Fibroblast of the conjunctiva (primary cell): ENCODE results near the gene MYRIP.
A peak's percentile ranks its signal among the peaks of the same experiment; 100 is the strongest.
"Not testable (repeated sequence)": the region's sequence is repeated elsewhere in the genome, so short reads cannot be mapped to it uniquely, and the experiment has no call there.

Experiments
- DNase-seq: peaks from one replicate; pipeline ENCODE4 v3.0.0-alpha.2; 2010; ENCODE audit warnings: low read depth

The MYRIP gene

GRCh38 chr3:40042752-40043443, 233.5 kb downstream of the MYRIP start:
- peak; percentile 23 for DNase-seq

- DNase-seq = peak; percentile 76
Observed at GRCh38 chr3:40043444-40043755, 234.0 kb downstream of the MYRIP start.

GRCh38 chr3:40044487-40044886, 235.1 kb downstream of the MYRIP start:
- DNase-seq = peak; percentile 71

- no peak for DNase-seq
Observed at GRCh38 chr3:40045051-40045450, 235.6 kb downstream of the MYRIP start.

- DNase-seq = no peak
Observed at GRCh38 chr3:40046149-40046548, 236.7 kb downstream of the MYRIP start.

- DNase-seq = no peak
Observed at GRCh38 chr3:40047406-40047805, 238.0 kb downstream of the MYRIP start.

GRCh38 chr3:40053663-40054062, 244.3 kb downstream of the MYRIP start:
- no peak for DNase-seq

GRCh38 chr3:40054568-40055222, 245.3 kb downstream of the MYRIP start:
- no peak for DNase-seq

- DNase-seq = no peak
Observed at GRCh38 chr3:40055361-40055760, 246.0 kb downstream of the MYRIP start.

- DNase-seq = no peak
Observed at GRCh38 chr3:40055956-40056355, 246.5 kb downstream of the MYRIP start.

GRCh38 chr3:40057077-40057476, 247.7 kb downstream of the MYRIP start:
- DNase-seq = no peak

GRCh38 chr3:40057786-40058185, 248.4 kb downstream of the MYRIP start:
- DNase-seq = no peak

- DNase-seq = no peak
Observed at GRCh38 chr3:40068636-40069035, 259.2 kb downstream of the MYRIP start.

GRCh38 chr3:40070816-40071215, 261.4 kb downstream of the MYRIP start:
- DNase-seq = no peak

GRCh38 chr3:40071683-40072238, 262.4 kb downstream of the MYRIP start:
- no peak for DNase-seq

- DNase-seq = no peak
Observed at GRCh38 chr3:40073310-40074007, 264.1 kb downstream of the MYRIP start.

GRCh38 chr3:40077139-40077538, 267.7 kb downstream of the MYRIP start:
- DNase-seq = not testable (repeated sequence)

- not testable (repeated sequence) for DNase-seq
Observed at GRCh38 chr3:40077828-40078492, 268.6 kb downstream of the MYRIP start.

GRCh38 chr3:40078590-40078989, 269.2 kb downstream of the MYRIP start:
- DNase-seq = no peak

- peak; percentile 56 for DNase-seq
Observed at GRCh38 chr3:40079203-40079846, 269.9 kb downstream of the MYRIP start.

- DNase-seq = no peak
Observed at GRCh38 chr3:40079847-40080240, 270.4 kb downstream of the MYRIP start.

GRCh38 chr3:40083066-40083465, 273.7 kb downstream of the MYRIP start:
- DNase-seq = no peak
